Right lobe of liver (tissue), 6 donors: ENCODE results near the gene GTPBP1. TPM values are rescaled to one million over a fixed set of nuclear protein-coding genes. Genes with fewer than 3 reads are reported as not detected.

Experiments used
- ATAC-seq, 4 donors: fragments of 200-7000 bp; cut with Tn5 transposase; one replicate each; pipeline ENCODE4 v1.9.1; 2020; ENCODE audit warnings: mild to moderate bottlenecking in 4 of 4, moderate library complexity in 4 of 4
- DNase-seq, 3 donors: peaks; one replicate each; pipeline ENCODE4 v3.0.0-alpha.2; 2020
- H3K27ac ChIP-seq, 3 donors: fragments of 200-600 bp; one replicate each; pipeline ENCODE4 v1.8.0; 2022
- H3K27me3 ChIP-seq, 2 donors: fragments of 200-600 bp; one replicate each; pipeline ENCODE4 v1.8.0; 2022
- H3K36me3 ChIP-seq, 4 donors: fragments of 200-600 bp; sonication (generic) in 1 of 4; one replicate each; pipeline versions ENCODE4 v1.5.1 to v1.8.0; 2017 to 2022; ENCODE audit warnings: control low read depth in 1 of 4
- H3K4me1 ChIP-seq, 4 donors: fragments of 200-600 bp; sonication (generic) in 1 of 4; one replicate each; pipeline versions ENCODE4 v1.5.1 to v1.8.0; 2017 to 2022; ENCODE audit warnings: control low read depth in 1 of 4
- H3K4me3 ChIP-seq, 3 donors: fragments of 200-600 bp; one replicate each; pipeline ENCODE4 v1.8.0; 2022
- H3K9me3 ChIP-seq, 4 donors: fragments of 200-600 bp; sonication (generic) in 1 of 4; one replicate each; pipeline versions ENCODE4 v1.5.1 to v1.8.0; 2017 to 2022; ENCODE audit warnings: control low read depth in 1 of 4
- CTCF ChIP-seq, 4 donors: fragments of 200-600 bp in 3 of 4; fragments of 450-650 bp in 1 of 4; IDR thresholded peaks; one replicate each; pipeline versions ENCODE4 v1.5.1 to v1.8.0; 2016 to 2022; ENCODE audit warnings: antibody characterized with exemption in 4 of 4, mild to moderate bottlenecking in 2 of 4
- POLR2A ChIP-seq: fragments of 450-650 bp; IDR thresholded peaks from one replicate; pipeline ENCODE4 v1.6.1; 2017; ENCODE audit warnings: antibody characterized with exemption, mild to moderate bottlenecking
- WGBS: methylation state at CpG from one replicate; pipeline ENCODE4 v1.1.6; 2018; ENCODE audit warnings: low coverage, low lambda C conversion rate; ENCODE audit not compliant: insufficient coverage; ENCODE audit errors: missing lambda C conversion rate; 5-methylcytosine and 5-hydroxymethylcytosine counted together
- intact Hi-C, 2 donors: fragments of 100-400 bp; cut with DNase I; formaldehyde crosslinking; loops; one replicate each; pipeline versions ENCODE4 v1.11.2 to v1.14.1; 2022
- total RNA-seq, 6 experiments: library from RNA; depleted of rRNA in 2 of 6; stranded (reverse); fragments of >200 nt in 2 of 6; fragmentation: NEBNext Ultra II Directional in 3 of 6; extraction: Animal tissue kit (Norgen Biotek cat#: 25700) in 3 of 6; gene quantifications; one replicate each; pipeline versions ENCODE4 v1.1.0 to v1.2.4, GENCODE V29; 2016 to 2023
- donor health status: DM: no; HTN: yes; CAD: no.
- donor health status: DM: no; HTN: no; CAD: no.
- donor health status: DM: no; HTN: no; CAD: no.
- donor health status: DM: no; HTN: yes; CAD: no.
- donor health status: DM: no; HTN: yes; CAD: no.

Gene GTPBP1
- total RNA-seq, 6 experiments from 2014 or later, result 13.4 to 21.6 (median 16.7) TPM

- H3K27me3 ChIP-seq, result no peaks in the 10 kb centered on the region
Measured at GRCh38 chr22:38767313-38767712, 61.6 kb downstream of the GTPBP1 start.

GRCh38 chr22:38768036-38768435, 62.3 kb downstream of the GTPBP1 start:
- ATAC-seq, result no peak
- intact Hi-C loops, result no loop called here
- no peaks in the 10 kb centered on the region for H3K9me3 ChIP-seq
- no peaks in the 10 kb centered on the region for H3K27me3 ChIP-seq
- no peak overlapping the region for H3K4me3 ChIP-seq
- no peaks in the 10 kb centered on the region for H3K4me1 ChIP-seq
- no peaks in the 10 kb centered on the region for H3K36me3 ChIP-seq
- 94% methylated on average over 2 of the region's 11 CpGs for WGBS
- TF ChIP-seq POLR2A (no peak), CTCF (IDR thresholded peaks at IDR 0.05) (no peak)
- no peak for DNase-seq
- H3K27ac ChIP-seq, result no peak overlapping the region

More at GRCh38 chr22:38767313-38767712, 61.6 kb downstream of the GTPBP1 start:
- no peak for DNase-seq
- no CpG with 5 or more reads among the region's 9 CpGs for WGBS
- intact Hi-C loops, result no loop called here
- no peaks in the 10 kb centered on the region for H3K9me3 ChIP-seq
- H3K27ac ChIP-seq, result no peak overlapping the region
- ATAC-seq, result no peak
- TF ChIP-seq CTCF (IDR thresholded peaks at IDR 0.05), result no peak
- no peak for TF ChIP-seq POLR2A
- no peaks in the 10 kb centered on the region for H3K4me1 ChIP-seq
- no peak overlapping the region for H3K4me3 ChIP-seq
- no peaks in the 10 kb centered on the region for H3K36me3 ChIP-seq

GRCh38 chr22:38770257-38770949, 64.7 kb downstream of the GTPBP1 start:
- H3K4me3 ChIP-seq, result no peak overlapping the region
- H3K9me3 ChIP-seq, result no peaks in the 10 kb centered on the region
- ATAC-seq (no peak), DNase-seq (peak in 1 of 3 donors; percentile 39)
- no CpG with 5 or more reads among the region's 16 CpGs for WGBS
- TF ChIP-seq POLR2A (no peak), CTCF (IDR thresholded peaks at IDR 0.05) (no peak)
- H3K27me3 ChIP-seq, result no peaks in the 10 kb centered on the region
- intact Hi-C loops, result no loop called here
- H3K27ac ChIP-seq, result no peak overlapping the region
- no peaks in the 10 kb centered on the region for H3K4me1 ChIP-seq
- no peaks in the 10 kb centered on the region for H3K36me3 ChIP-seq

- ATAC-seq (no peak), DNase-seq (peak in 1 of 3 donors; percentile 35)
Measured at GRCh38 chr22:38772623-38772873, 66.8 kb downstream of the GTPBP1 start.

More at GRCh38 chr22:38772623-38772873, 66.8 kb downstream of the GTPBP1 start:
- Histone ChIP-seq H3K9me3 (no peaks in the 10 kb centered on the region), H3K27ac (no peak overlapping the region), H3K4me1 (no peaks in the 10 kb centered on the region), H3K4me3 (no peak overlapping the region), H3K27me3 (no peaks in the 10 kb centered on the region), H3K36me3 (no peaks in the 10 kb centered on the region)
- TF ChIP-seq POLR2A, result no peak
- TF ChIP-seq CTCF (IDR thresholded peaks at IDR 0.05), result no peak
- WGBS, result 81% methylated on average over 6 of the region's 8 CpGs
- intact Hi-C loops, result no loop called here
